Measurements from ENCODE around the gene SH3RF1. TPM values are rescaled to one million over a fixed set of nuclear protein-coding genes. Genes with fewer than 3 reads are reported as not detected.

The SH3RF1 gene
- total RNA-seq = 10 to 100 TPM; 45.3 to 82.3 (median 65.5) TPM
- long read RNA-seq, donor 1, full-length matches to known transcripts = 3 of 15 reads
- long read RNA-seq, donor 1, partial matches to known transcripts = 9 of 15 reads
- long read RNA-seq, donor 1, other reads (novel, unspliced or antisense) = 3 of 15 reads
- long read RNA-seq, donor 2, full-length matches to known transcripts = 2 of 21 reads
- long read RNA-seq, donor 2, partial matches to known transcripts = 17 of 21 reads
- long read RNA-seq, donor 2, other reads (novel, unspliced or antisense) = 2 of 21 reads

GRCh38 chr4:169270810-169271691 lies at the start of gene SH3RF1:
Gene SH3RF1 (minus strand): TSS chr4:169270956. CDS start chr4:169269212, 1,744 bp downstream.
- Histone ChIP-seq H3K9me3 (no peaks in the 10 kb centered on the region), H3K4me1 (ENCODE audit: low read depth) (peaks cover 28% of the 10 kb centered on the region), H3K36me3 (ENCODE audit: low read depth) (peaks cover 4% of the 10 kb centered on the region), H3K4me3 (peak within 1 kb of the TSS; percentile 85)
- intact Hi-C loops (cut with DNase I, micrococcal nuclease) = no loop called here
- ATAC-seq = peak; percentile 89
- peak; percentile 12 for TF ChIP-seq CTCF (IDR thresholded peaks at IDR 0.05)
- DNase-seq = peak; percentile 87 to 92 (median 89)

- H3K4me3 ChIP-seq = no peak overlapping the region
- no peak for TF ChIP-seq CTCF (IDR thresholded peaks at IDR 0.05)
- DNase-seq = no peak
- H3K9me3 ChIP-seq = no peaks in the 10 kb centered on the region
- ATAC-seq = no peak
- no peaks in the 10 kb centered on the region for H3K36me3 ChIP-seq (ENCODE audit: low read depth)
- intact Hi-C loops (cut with DNase I, micrococcal nuclease) = no loop called here
- peaks cover 36% of the 10 kb centered on the region for H3K4me1 ChIP-seq (ENCODE audit: low read depth)
These were observed 45.0 kb upstream of the SH3RF1 start for GRCh38 chr4:169315530-169316343.

GRCh38 chr4:169314906-169315305 lies 44.1 kb upstream of the SH3RF1 start:
- DNase-seq = peak; percentile 89 to 95 (median 94)
- Histone ChIP-seq H3K36me3 (ENCODE audit: low read depth) (no peaks in the 10 kb centered on the region), H3K4me3 (no peak overlapping the region), H3K4me1 (ENCODE audit: low read depth) (peaks cover 36% of the 10 kb centered on the region), H3K9me3 (no peaks in the 10 kb centered on the region)
- no peak for TF ChIP-seq CTCF (IDR thresholded peaks at IDR 0.05)
- ATAC-seq = peak; percentile 88
- intact Hi-C loops (cut with DNase I, micrococcal nuclease) = no loop called here

- DNase-seq = no peak
- peak; percentile 49 for ATAC-seq
- Histone ChIP-seq H3K4me1 (ENCODE audit: low read depth) (peaks cover 36% of the 10 kb centered on the region), H3K9me3 (no peaks in the 10 kb centered on the region), H3K36me3 (ENCODE audit: low read depth) (no peaks in the 10 kb centered on the region), H3K4me3 (no peak overlapping the region)
- TF ChIP-seq CTCF (IDR thresholded peaks at IDR 0.05) = no peak
- intact Hi-C loops (cut with DNase I, micrococcal nuclease) = no loop called here
These were observed 43.0 kb upstream of the SH3RF1 start for GRCh38 chr4:169313732-169314131.

- Histone ChIP-seq H3K36me3 (ENCODE audit: low read depth) (no peaks in the 10 kb centered on the region), H3K4me1 (ENCODE audit: low read depth) (peaks cover 36% of the 10 kb centered on the region), H3K4me3 (no peak overlapping the region), H3K9me3 (no peaks in the 10 kb centered on the region)
- DNase-seq (no peak), ATAC-seq (peak; percentile 77)
- intact Hi-C loops (cut with DNase I, micrococcal nuclease) = no loop called here
- TF ChIP-seq CTCF (IDR thresholded peaks at IDR 0.05) = no peak
These were observed 42.1 kb upstream of the SH3RF1 start for GRCh38 chr4:169312690-169313422.
